ENCODE results near the gene IMMP2L. TPM values are rescaled to one million over a fixed set of nuclear protein-coding genes. Genes with fewer than 3 reads are reported as not detected.

Gene IMMP2L
- total and polyA plus RNA-seq, 7 donors = 9.3 to 43.0 (median 19.2) TPM

- Histone ChIP-seq H3K9me3 (no peaks in the 10 kb centered on the region), H3K36me3 (ENCODE audit: insufficient read depth in 1 of 2, low read depth in 1 of 2) (no peaks in the 10 kb centered on the region), H3K4me1 (no peaks in the 10 kb centered on the region), H3K27ac (no peak overlapping the region), H3K27me3 (ENCODE audit: insufficient read depth in 3 of 3, low read length in 2 of 3) (no peaks in the 10 kb centered on the region), H3K4me3 (no peak overlapping the region)
- ATAC-seq (no peak), DNase-seq (no peak)
- intact Hi-C loops (cut with DNase I) = no loop called here
- no peak for TF ChIP-seq CTCF (IDR thresholded peaks at IDR 0.05)
- 69 to 81% (median 75%) methylated on average over 3 of the region's 3 CpGs for WGBS, 3 donors
Observed at GRCh38 chr7:111232249-111233084, 329.8 kb downstream of the IMMP2L start.

GRCh38 chr7:111229916-111230315, 332.4 kb downstream of the IMMP2L start:
- Histone ChIP-seq H3K9me3 (no peaks in the 10 kb centered on the region), H3K27ac (no peak overlapping the region), H3K27me3 (ENCODE audit: insufficient read depth in 3 of 3, low read length in 2 of 3) (no peaks in the 10 kb centered on the region), H3K36me3 (ENCODE audit: insufficient read depth in 1 of 2, low read depth in 1 of 2) (no peaks in the 10 kb centered on the region), H3K4me3 (no peak overlapping the region), H3K4me1 (no peaks in the 10 kb centered on the region)
- 49 to 60% (median 55%) methylated on average over 2 of the region's 2 CpGs for WGBS, 3 donors
- no peak for ATAC-seq
- TF ChIP-seq CTCF (IDR thresholded peaks at IDR 0.05) = no peak
- intact Hi-C loops (cut with DNase I) = no loop called here
- DNase-seq = no peak

GRCh38 chr7:111229181-111229740, 333.0 kb downstream of the IMMP2L start:
- Histone ChIP-seq H3K4me1 (no peaks in the 10 kb centered on the region), H3K27me3 (ENCODE audit: insufficient read depth in 3 of 3, low read length in 2 of 3) (no peaks in the 10 kb centered on the region), H3K9me3 (no peaks in the 10 kb centered on the region), H3K27ac (no peak overlapping the region), H3K36me3 (ENCODE audit: insufficient read depth in 1 of 2, low read depth in 1 of 2) (no peaks in the 10 kb centered on the region), H3K4me3 (no peak overlapping the region)
- no peak for TF ChIP-seq CTCF (IDR thresholded peaks at IDR 0.05)
- no peak for DNase-seq
- WGBS, 3 donors = 94 to 98% (median 97%) methylated on average over 4 of the region's 4 CpGs
- intact Hi-C loops (cut with DNase I) = no loop called here
- ATAC-seq = no peak

- DNase-seq = no peak
- Histone ChIP-seq H3K36me3 (ENCODE audit: insufficient read depth in 1 of 2, low read depth in 1 of 2) (no peaks in the 10 kb centered on the region), H3K27ac (no peak overlapping the region), H3K4me3 (no peak overlapping the region), H3K27me3 (ENCODE audit: insufficient read depth in 3 of 3, low read length in 2 of 3) (no peaks in the 10 kb centered on the region), H3K9me3 (no peaks in the 10 kb centered on the region), H3K4me1 (no peaks in the 10 kb centered on the region)
- 97 to 100% (median 99%) methylated on average over 1 of the region's 1 CpG for WGBS, 3 donors
- ATAC-seq = no peak
- intact Hi-C loops (cut with DNase I) = no loop called here
- no peak for TF ChIP-seq CTCF (IDR thresholded peaks at IDR 0.05)
Observed at GRCh38 chr7:111228437-111228836, 333.9 kb downstream of the IMMP2L start.

Measured in psoas muscle (tissue), 8 donors.